Epithelial cell of umbilical artery (primary cell): Measurements from ENCODE around the gene METTL24. TPM values are rescaled to one million over a fixed set of nuclear protein-coding genes. Genes with fewer than 3 reads are reported as not detected.

Experiments used
- total RNA-seq: library from RNA; depleted of rRNA; stranded (reverse); fragments of >200 nt; gene quantifications from 2 replicates; pipeline ENCODE4 v1.2.3, GENCODE V29; 2014

METTL24 gene, protein sequence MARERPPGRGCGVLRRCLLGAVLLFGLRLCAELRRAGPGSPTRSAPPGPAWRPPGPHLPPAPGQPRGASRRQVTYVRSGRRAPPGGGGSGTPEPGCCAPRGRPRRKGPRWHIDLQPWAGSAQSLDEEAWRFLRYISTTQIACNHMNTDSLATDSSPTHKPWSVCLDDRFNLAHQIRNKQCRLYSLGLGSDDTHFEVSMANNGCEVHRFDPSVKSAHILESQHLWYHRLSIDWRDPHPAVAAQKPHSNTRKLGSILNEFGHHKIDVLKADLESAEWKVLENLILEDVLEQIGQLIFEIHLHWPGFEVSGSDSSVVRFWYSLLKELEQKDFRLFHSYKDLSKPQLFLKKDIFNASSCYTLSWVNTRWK
- not detected in 2 replicates for total RNA-seq

DNA sequence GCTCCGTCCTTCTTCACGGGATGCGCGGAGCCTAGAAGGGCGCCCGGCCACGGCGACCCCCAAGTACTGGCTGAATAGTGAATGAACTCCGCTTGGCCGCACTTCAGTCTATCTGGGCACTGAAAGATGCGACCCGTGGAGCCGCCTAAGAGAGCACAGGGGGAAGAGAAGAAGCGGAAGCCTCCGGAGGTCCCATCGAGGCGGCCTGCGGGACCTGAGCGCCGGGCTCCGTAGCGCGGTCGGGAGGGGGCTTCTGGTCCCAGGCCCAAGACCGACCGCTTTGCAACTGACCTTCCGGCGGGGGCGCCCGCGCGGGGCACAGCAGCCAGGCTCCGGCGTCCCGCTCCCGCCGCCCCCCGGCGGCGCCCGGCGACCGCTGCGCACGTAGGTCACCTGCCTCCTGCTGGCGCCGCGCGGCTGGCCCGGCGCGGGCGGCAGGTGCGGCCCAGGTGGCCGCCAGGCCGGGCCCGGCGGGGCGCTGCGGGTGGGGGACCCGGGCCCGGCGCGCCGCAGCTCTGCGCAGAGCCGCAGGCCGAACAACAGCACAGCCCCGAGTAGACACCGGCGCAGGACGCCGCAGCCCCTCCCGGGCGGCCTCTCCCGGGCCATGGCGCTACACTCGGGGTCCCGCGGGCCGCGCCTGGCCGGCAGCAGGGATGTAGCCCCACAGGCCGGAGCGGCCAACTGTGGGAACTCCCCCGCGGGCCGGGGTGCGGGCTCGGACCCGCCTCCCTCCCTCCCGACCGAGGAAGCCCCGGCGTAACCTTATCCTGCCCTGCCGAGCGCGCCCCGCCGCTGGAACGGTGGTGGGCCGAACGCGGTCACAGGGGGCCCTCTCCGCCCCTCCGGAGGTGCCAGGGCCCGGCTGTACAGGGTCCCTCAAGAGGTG lies at the start of gene METTL24:
TSS of gene METTL24 (minus strand) at position 686 of the 889 bp plus-strand sequence. CDS start at position 609, 77 bp downstream.

Other genes with a start within 250 kb of the METTL24 start
- 12.3 and 15.3 TPM in 2 replicates for gene WASF1, start 178.7 kb downstream of the METTL24 start, total RNA-seq
- gene CDC40, start 177.9 kb downstream of the METTL24 start, total RNA-seq: 23.4 and 30.4 TPM in 2 replicates
- under 0.01 and 1.1 TPM in 2 replicates for gene DDO, start 57.2 kb upstream of the METTL24 start, total RNA-seq
- gene SLC22A16, start 118.3 kb upstream of the METTL24 start, total RNA-seq: not detected in 2 replicates